H1 (cell line): Measurements from ENCODE around the gene KISS1R.
A peak's percentile ranks its signal among the peaks of the same experiment; 100 is the strongest.

Experiments
- CBX5 ChIP-seq: fragments of 300-800, 300-1000 bp; sonication (generic); IDR thresholded peaks from 2 replicates; pipeline ENCODE4 v1.7.1; 2016; ENCODE audit warnings: antibody characterized with exemption, low read length, low read depth
- CREB1 ChIP-seq: IDR thresholded peaks from 2 replicates; pipeline ENCODE4 v1.6.1; 2012; ENCODE audit warnings: inconsistent platforms
- PHF8 ChIP-seq: fragments of 200-600 bp; sonication (generic); conservative IDR thresholded peaks from 2 replicates; pipeline ENCODE4 v1.7.1; 2012; ENCODE audit warnings: low read depth, mild to moderate bottlenecking, inconsistent platforms, low read length, moderate library complexity
- TAF1 ChIP-seq: IDR thresholded peaks from 2 replicates; pipeline ENCODE4 v1.6.1; 2011; ENCODE audit warnings: mild to moderate bottlenecking, low read depth, low read length
- TF ChIP-seq, protein P1 (sequence below), 3 experiments: IDR thresholded peaks; 1 replicate in 2 of 3; 2 replicates in 1 of 3; pipeline versions ENCODE4 v1.5.1 to v1.6.1; 2011; ENCODE audit warnings: low read length in 3 of 3, mild to moderate bottlenecking in 3 of 3, inconsistent platforms in 2 of 3, low read depth in 1 of 3, moderate library complexity in 1 of 3; ENCODE audit not compliant: insufficient read depth in 1 of 3; ENCODE audit errors: control extremely low read depth in 1 of 3

DNA sequence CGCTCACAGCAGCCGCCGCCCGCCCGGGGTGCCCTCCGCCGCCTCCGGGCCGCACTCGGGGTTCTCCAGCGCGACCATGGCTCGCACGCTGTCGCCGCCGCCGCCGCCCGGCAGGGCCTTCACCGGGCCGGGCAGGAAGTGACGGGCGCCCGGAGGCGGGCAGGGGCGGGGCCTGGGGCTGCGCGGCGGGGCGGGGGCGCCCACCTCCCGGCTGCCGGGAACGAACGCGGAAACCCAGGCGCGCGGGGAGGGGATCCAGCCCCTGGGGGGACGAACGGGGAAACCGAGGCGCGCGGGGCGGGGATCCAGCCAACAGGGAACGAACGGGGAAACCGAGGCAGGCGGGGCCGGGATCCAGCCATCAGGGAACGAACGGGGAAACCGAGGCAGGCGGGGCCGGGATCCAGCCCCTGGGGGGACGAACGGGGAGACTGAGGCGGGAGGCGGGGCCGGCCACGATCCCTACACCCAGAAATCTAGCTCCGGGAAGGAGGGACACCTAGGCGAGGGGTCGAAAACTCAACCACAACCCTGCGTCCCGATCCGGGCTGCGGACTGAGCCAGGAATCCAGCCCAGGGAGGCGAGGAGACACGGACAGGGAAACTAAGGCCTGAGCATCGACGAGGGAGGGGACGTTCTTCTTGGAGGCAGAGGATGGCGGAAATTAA, 3.9 kb upstream of the KISS1R start, which contains the start of gene R3HDM4:
- TF ChIP-seq, protein P1, sequence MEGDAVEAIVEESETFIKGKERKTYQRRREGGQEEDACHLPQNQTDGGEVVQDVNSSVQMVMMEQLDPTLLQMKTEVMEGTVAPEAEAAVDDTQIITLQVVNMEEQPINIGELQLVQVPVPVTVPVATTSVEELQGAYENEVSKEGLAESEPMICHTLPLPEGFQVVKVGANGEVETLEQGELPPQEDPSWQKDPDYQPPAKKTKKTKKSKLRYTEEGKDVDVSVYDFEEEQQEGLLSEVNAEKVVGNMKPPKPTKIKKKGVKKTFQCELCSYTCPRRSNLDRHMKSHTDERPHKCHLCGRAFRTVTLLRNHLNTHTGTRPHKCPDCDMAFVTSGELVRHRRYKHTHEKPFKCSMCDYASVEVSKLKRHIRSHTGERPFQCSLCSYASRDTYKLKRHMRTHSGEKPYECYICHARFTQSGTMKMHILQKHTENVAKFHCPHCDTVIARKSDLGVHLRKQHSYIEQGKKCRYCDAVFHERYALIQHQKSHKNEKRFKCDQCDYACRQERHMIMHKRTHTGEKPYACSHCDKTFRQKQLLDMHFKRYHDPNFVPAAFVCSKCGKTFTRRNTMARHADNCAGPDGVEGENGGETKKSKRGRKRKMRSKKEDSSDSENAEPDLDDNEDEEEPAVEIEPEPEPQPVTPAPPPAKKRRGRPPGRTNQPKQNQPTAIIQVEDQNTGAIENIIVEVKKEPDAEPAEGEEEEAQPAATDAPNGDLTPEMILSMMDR (IDR thresholded peaks at IDR 0.05; ENCODE audit: control extremely low read depth in 1 of 3, insufficient read depth in 1 of 3, low read depth in 1 of 3, low read length in 3 of 3): no peak
- TF ChIP-seq TAF1 (0 out of 2 replicates have a peak, but pooled peaks have one; percentile 18), PHF8 (no peak; the same call in 1 of the 2 replicates), CBX5 (no peak), CREB1 (0 out of 2 replicates have a peak, but pooled peaks have one; percentile 25)
